Activated CD4-positive, alpha-beta T cell treated with anti-CD3 and anti-CD28 coated beads for 48 hours (primary cell): ENCODE results near the gene IFT25.

Experiments used
- DNase-seq: peaks from one replicate; pipeline ENCODE4 v3.0.0-alpha.2; 2020

IFT25 gene

GRCh38 chr1:53956308-53957168 is 11.0 kb upstream of the IFT25 start:
- DNase-seq: no peak

- DNase-seq: no peak
Measured at GRCh38 chr1:53954128-53954527, 8.6 kb upstream of the IFT25 start.

- DNase-seq: no peak
Measured at GRCh38 chr1:53951697-53952096, 6.2 kb upstream of the IFT25 start.

- peak; percentile 43 for DNase-seq
Measured at GRCh38 chr1:53949023-53949990, 3.8 kb upstream of the IFT25 start.

GRCh38 chr1:53948291-53948690 is 2.8 kb upstream of the IFT25 start:
- no peak for DNase-seq

- DNase-seq: no peak
Measured at GRCh38 chr1:53947172-53947907, 1.8 kb upstream of the IFT25 start.

- DNase-seq: peak; percentile 73
Measured at GRCh38 chr1:53946252-53947171, 1.0 kb upstream of the IFT25 start, which contains the start of gene LRRC42. LRRC42 (plus strand) TSS chr1:53946350; CDS start chr1:53952000, 5,650 bp downstream.

- no peak for DNase-seq
Measured at GRCh38 chr1:53945183-53945432, 391 bp downstream of the IFT25 start.

GRCh38 chr1:53944469-53945182 is 873 bp downstream of the IFT25 start:
- peak; percentile 9 for DNase-seq

GRCh38 chr1:53943490-53944043 is 1.9 kb downstream of the IFT25 start:
- DNase-seq: no peak

- DNase-seq: no peak
Measured at GRCh38 chr1:53943090-53943489, 2.4 kb downstream of the IFT25 start.

GRCh38 chr1:53942127-53942957 is 3.2 kb downstream of the IFT25 start:
- no peak for DNase-seq

GRCh38 chr1:53938136-53938830 is 7.2 kb downstream of the IFT25 start:
- DNase-seq: no peak

- DNase-seq: no peak
Measured at GRCh38 chr1:53936430-53936829, 9.1 kb downstream of the IFT25 start.

- no peak for DNase-seq
Measured at GRCh38 chr1:53934170-53934765, 11.2 kb downstream of the IFT25 start.

GRCh38 chr1:53931523-53931922 is 14.0 kb downstream of the IFT25 start:
- no peak for DNase-seq

- DNase-seq: no peak
Measured at GRCh38 chr1:53930932-53931331, 14.6 kb downstream of the IFT25 start.

GRCh38 chr1:53929246-53929960 is 16.1 kb downstream of the IFT25 start:
- no peak for DNase-seq
